ENCODE results near the gene DNMT3A.
"Not testable (repeated sequence)": the region's sequence is repeated elsewhere in the genome, so short reads cannot be mapped to it uniquely, and the experiment has no call there.

The DNMT3A gene

DNA sequence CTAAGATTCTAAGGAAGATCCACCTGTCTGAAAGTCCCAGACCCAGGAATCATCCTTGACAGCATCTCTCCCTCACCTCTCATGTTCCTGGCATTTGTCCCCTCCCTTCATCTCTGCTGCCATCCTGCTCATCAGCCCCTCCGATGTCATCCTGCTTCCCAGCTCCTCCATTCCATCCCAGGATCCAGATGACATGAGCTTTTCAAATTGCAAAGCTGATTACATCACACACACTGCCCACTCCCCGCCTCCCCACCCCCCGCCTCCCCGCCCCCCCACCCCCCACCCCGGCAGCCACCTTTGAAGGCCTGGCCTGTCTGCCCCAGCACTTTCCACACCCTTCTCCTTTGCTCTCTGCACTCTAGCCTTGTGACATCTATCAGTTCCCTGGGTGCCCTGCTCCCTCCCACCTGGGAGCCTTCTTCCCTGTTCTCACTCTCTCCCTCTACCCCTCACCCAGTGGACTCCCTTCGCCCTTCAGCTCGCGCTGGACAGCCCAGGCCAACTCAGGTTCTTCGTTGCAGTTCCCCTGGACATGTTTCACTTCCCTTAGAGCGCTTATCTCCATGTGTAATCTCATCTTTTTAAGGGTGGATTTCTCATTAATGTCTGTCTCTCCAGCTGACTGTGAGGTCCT is 61.6 kb downstream of the DNMT3A start:
- DNase-seq = no peak

DNA sequence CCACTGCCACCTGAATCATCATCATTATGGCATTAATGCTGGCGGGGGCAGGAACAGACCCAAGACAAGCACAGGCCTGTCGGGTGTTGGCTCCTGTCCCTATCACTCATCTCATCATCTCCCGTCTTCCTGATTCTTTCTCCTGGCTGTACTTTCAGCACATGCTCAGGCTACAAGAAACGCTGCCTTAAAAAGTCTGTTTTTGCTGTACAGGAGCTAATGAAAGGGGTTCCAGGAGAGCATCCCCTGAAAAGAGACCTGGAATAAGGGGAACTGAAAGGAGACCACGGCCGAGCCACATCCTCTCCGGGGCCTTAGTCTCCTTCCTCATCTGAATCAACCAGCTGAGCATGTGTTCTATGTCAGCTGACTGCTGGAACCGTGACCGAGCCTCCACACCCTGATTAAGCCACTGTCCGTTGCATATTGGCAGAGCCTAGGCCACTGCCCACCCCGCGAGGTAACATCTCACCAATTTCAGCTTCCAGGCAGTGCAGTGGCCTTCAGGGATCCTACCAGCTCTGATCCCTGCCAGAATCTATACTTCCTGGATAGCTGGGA is 62.6 kb downstream of the DNMT3A start:
- DNase-seq = peak; percentile 23 to 28

DNA sequence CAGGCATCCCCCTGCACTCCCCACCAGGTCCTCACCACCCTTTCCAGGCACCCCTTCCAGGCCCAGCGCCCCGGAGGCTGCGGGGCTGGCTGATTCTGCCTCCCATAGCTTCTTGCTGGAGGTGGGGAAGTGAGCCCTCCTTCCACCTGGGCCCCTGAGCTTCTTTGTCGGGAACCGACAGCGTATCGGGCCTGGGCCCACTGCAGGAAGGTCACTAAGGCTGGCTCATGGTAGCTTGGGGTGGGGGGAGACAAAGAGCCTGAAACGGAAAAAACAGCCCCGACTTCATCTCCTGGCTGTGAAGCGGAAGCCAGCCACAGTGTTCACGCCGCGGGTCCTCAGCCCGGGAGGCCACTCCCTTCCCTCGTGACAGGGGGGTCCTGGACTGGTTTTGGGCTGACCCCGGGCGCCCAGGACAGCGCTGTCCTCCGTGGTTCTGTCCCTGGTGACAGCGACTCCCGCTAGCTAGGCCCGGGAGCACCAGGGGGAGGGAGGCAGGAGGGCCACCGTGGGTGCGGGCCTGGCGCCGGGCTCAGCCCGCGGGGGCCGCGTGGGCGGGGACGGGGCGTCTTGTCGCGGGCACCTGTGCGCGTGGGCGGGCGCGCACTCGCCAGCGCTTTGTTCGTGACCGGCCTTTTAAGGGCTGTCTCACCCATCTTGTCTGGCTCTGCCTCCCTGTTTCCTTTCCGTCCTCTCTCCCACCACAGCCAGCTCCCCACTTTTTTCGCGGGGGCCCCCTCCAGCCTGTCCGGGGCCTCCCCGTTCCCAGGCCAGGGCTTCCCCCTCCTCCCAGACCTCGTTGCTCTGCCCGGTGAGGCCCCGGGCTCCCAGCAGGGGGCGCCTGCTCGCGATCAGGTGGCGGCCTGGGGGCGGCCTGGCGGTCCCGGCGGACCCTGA is 64.9 kb downstream of the DNMT3A start:
- no peak for DNase-seq

DNA sequence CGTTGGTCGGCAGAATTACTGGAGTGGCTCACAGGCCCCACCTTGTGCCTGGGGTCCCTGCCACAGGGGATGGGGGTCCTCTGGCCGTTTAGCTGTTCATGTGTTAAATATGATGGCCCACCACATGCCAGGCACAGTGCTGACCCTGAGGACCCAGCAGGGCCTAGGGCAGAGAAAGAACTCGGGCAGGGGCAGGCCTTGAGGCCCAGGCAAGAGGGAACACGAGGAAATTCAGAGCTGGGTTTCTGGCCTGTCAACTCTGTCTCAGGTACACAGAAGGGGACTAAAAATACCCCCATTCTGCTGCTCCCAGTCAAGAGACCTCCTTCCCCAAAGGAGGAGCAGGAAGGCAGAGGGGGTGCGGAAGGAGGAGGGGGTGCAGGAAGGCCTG is 66.2 kb downstream of the DNMT3A start:
- no peak for DNase-seq

DNA sequence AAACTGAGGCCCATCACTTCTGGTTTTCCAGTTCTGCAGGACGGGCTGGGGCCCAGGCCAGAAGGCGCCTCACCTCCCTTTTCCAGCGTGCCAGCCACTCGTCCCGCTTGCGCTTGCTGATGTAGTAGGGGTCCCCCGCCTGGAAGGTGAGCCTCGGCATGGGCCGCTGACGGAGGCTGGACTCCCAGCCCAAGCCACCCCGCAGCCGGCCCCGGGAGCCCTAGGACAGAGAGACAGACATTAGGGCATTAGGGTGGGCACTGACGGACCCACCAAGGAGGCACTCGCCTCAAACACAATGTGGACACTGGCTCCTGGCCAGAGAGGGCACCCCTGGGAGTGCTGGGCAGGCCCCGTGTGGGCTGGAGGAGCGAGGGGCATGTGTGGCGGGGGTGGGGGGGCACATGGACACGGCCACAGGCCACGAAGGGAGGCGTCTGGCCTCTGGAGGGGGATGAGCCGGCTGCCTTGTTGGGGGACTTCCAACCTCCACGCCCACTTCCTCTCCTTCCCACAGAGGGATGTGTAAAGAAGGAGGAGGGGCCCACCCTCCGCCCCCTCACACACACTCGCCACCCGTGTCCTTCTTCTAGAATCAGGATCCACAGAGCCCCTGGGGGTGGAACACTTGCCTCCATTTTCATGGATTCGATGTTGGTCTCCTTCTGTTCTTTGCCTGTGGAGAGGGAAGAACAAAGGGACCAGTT is 66.7 kb downstream of the DNMT3A start:
- DNase-seq = no peak

DNA sequence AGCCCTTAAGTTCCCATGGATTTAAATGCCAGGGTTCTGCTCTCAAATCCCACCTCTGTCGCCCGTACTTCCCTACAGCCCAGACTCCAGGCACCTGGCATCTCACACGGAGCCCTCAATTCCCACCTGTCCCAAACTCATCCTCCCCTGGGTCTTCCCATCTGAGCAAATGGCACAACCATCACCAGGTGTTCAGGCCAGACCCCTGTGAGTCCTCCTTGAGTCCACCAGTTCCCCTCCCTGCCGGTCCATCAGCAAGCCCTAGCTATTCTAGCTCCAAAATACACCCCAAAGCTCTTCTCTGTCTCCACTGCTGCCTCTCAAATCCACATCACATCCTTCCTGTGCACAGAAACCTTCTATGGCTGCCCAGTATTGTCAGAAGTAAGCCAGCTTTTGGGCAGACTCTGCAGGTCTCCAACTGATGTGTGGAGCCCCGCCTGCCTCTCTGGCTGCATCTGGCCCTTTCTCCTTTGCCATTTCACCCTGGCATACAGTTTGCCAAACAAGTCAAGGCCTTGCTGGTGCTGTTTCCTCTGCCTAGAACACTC is 67.7 kb downstream of the DNMT3A start:
- no peak for DNase-seq

DNA sequence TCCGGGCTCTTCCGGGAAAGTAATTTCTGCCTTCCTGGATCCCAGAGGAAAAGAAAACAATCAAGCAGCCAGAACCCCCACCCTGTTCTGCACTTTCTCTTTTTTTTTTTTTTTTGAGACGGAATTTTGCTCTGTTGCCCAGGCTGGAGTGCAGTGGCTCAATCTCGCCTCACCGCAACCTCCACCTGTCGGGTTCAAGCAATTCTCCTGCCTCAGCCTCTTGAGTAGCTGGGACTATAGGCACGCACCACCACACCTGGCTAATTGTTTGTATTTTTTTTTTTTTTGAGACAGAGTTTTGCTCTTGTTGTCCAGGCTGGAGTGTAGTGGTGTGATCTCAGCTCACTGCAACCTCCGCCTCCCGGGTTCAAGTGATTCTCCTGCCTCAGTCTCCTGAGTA is 69.0 kb downstream of the DNMT3A start:
- DNase-seq = not testable (repeated sequence)

DNA sequence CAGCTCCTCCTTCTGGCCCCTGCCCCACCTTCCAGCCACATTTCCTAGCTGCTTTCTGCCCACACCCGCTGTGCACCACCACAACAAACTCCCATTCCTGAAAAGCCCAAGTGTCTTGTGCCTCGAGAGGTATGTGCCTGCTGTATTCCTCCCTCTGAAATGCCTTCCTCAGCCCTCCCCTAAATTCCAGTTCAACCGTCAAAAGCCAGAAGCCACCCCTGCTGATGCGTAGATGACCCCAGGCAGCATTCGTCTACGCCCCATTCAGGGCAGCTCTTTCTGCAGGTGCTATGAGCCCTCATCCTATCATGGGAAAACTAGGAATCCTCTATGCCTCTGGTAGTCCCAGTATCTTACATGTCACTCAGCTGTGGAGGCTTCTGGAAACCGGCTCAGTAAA is 71.7 kb downstream of the DNMT3A start:
- DNase-seq = no peak

DNA sequence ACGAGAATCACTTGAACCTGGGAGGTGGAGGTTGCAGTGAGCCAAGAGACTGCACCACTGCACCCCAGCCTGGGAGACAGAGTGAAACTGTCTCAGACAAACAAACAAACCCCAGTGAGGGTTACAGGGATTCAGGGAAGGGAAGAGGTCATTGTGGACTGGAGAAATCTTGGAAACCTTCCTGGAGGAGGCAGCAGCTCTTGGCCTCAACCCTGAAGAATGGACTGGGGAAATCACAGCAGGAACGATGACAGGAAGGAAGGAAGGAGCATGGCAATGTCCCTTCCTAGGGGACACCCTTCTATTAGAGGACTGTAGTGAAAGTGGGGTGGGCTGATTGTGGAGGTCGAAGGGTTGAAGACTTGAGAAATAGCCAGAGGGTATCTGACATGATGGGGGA is 72.5 kb downstream of the DNMT3A start:
- no peak for DNase-seq

DNA sequence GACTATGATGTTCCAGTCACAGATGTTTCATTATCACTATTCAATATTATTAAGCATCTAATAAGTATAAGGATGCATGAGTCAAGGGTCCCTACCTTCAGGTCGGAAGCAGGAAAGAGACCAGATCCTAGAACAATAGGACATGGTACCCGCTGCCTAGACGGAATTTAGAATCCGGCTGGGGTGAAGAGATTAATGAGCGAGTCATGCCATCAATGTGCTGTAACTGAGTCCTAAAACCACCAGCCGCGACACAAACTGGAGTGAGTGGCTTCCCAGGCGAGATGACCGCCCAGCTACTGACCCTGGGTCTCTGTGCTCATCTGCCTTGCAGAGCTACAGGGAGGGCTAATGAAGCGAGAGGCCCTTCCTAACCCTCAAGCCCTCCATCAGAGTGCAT is 73.6 kb downstream of the DNMT3A start:
- DNase-seq = no peak

DNA sequence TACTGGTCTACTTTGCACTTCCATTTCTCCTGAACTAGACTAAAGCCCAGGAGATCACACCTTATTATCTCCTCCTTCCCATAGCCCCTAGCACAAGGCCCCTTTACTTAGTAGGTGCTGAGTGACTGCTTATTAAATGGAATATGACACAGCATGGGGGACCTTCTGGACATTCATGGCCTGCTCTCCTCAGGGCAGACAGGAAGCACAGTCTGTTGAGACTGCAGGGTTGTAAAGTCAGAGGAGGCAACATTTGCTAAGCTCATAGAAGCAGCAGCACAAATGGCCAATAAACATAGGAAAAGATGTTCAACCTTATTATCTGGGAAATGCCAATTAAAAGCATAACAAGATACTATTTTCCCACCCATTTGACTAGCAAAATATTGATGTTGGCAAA is 75.3 kb downstream of the DNMT3A start:
- no peak for DNase-seq

DNA sequence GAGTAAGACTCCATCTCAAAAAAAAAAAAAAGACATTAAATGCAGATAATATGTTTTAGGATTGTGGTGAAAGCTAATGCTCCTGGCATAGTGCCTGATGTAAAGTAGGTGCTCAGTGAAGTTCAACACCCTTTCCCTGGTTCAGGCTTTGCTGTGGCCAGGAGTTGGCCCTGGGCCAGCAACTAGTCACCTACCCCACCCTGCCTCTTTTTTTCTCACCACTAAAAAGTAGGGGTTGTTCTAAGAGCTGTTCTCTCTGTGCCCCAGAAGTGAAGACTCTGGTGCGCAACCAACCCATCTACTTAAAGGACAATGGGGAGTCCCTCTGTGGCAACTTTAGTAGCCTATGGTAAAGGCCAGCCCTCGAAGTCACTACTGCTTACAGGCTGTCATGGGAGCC is 75.9 kb downstream of the DNMT3A start:
- no peak for DNase-seq

DNA sequence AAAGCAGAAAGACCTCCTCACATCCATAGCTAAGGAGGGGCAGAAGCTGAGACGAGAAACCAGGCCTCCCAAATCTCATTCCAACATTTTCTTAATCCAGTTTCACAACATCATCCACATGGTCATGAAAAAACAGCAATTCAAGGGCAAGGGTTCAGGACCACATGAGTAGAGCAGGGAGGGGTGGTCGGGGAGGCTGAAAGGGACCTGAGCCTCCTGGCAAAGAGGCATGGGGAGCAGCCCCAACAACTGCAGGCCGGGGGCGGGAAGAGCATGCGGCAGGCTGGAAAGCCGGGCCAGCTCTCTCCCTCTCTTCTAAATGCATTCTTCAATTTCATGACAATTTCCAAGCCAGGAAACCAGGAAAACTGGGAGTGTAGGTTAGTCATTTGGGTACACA is 76.7 kb downstream of the DNMT3A start:
- no peak for DNase-seq

DNA sequence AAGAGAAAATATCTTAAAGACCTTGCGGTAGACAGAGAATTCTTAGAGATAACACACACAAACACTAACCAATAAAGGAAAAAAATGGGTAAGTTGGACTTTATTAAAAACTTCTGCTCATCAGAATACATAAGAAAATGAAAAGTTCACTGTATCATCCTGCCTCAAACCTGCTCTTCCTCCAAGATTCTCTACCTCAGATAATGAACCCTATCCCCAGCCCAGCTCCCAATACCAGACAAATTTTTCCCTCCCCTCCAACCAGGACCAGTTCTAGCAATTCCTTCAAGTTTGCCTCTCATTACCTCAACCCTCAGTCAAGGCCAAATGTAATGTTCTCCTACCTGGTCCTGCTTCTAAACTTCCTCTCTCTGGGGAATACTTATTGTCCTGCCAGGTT is 79.4 kb downstream of the DNMT3A start:
- no peak for DNase-seq

DNA sequence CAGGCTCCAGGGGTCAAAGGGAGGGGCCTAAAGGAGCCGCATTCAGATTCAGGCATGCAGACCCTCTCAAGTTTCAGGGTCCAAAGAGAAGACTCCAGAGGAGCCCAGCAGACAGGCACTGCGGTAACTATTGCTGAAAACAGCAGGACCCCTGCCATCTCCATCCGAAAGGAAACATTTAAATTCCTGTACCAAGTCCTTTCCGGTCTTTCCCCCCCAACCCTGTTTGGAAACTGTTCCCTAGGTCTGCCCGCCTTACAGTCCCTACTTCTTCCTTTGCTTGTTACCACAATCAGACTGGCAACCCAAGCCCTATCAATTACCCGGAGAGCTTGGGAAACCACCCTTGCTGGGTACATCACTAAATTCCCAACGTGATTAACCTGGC is 82.0 kb downstream of the DNMT3A start:
- DNase-seq = no peak

DNA sequence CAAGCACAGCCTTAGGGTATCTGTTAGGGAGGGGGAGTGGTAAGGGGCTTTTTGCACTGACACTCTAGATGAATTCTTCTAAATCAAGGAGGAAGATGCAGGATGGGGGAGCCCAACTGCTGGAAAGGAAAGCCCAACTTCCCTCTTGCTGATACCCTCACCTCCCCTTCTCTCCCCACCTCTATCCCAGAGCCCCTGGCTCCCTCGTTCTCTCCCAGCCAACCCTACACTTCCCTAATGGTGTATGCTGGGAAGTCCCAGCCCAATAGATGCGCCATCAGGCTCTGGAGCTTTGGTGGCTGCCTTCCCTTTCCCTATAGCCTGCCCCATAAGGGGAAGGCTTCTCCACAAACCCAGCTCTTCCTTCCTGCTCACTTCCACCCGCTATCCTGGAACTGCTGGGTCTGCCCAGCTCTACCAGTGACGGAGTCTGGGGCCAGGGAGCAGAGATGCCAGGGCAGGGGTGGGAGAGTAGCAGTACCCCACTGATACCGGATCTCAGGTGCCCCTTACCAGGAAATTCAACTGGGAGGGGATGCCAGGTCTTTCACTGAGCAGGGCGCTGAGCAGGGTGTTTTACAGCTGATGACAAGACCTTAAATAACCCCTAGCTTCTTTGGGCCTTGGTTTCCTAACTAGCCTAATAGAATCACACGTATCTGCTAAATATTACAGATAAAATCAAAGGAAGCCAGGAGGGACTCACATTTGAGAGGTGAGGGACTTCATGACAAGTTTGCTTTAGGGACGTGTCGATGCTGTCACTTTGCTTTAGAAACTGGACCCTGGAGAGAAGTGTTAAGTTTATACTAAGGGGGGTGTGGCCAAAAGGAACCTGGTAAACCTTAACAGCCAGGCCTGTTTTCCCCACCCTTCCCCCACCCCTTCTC is 82.6 kb downstream of the DNMT3A start:
- DNase-seq = no peak

DNA sequence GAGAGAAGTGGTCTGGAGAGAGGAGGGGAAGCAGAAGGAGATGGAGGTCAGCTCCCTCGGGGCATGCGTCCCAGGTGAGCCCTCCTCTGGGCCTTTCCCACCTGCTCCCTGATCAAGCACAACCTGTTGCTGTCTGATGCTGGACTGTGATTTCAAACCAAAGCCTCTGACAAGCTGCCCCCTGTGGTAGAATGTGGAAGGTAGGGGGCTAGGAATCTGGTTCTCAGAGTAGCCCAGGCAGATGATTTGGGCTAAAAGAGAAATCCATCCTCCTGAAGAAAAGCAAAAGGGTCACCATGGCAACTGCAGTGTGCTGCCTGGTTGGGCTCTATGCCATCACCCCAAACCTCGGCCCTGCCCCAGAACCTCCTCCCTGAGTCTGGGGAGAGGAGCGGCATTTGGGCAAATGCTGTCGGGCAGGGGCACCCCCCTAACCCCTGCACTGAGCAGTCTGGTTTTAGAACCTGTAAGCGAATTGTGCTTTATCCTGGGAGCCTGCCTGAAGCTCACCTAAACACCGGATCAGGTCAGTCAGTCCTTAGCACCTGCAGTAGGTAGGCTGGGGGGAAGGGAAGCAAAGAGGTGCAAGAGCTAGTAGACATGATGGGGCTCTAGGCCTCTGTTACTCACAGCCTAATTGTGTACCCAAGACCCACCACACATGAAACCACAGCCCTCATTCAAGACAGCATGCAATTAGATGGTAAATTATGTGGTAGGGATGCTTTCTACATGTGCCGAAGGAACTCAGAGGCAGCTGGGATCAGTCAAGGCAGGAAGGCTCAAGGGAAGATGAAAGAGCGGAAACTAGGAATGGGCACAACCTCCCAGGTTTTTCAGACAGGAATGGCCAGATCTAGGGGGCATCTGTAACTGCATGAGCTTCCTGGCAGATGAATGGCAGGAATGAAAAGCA is 83.5 kb downstream of the DNMT3A start:
- DNase-seq = no peak

DNA sequence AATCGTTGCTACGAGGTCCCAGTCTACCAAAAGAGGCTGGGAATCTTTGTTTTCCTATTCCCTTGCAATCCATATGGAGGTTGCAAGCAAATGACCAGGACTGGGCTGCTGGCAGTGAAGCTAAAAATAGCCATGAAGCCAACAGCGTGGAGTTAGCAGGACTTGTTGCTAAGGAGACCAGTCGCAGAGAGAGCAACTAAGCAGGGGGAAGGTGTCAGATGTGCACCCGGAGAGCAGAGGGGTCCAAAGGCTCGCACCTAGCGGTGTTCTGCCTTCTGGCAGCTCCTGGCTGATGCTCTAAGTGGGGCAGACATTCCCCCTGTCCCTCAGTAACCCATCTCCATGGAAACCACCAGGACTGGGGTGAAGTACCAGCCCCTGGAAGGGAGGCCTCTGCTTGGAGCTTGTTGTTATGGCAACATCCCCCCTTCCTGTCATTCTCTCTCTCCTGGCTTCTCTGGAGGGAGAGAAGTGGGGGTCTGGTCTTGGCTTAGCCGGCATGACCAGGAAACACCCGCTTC is 84.6 kb downstream of the DNMT3A start:
- DNase-seq = no peak

DNA sequence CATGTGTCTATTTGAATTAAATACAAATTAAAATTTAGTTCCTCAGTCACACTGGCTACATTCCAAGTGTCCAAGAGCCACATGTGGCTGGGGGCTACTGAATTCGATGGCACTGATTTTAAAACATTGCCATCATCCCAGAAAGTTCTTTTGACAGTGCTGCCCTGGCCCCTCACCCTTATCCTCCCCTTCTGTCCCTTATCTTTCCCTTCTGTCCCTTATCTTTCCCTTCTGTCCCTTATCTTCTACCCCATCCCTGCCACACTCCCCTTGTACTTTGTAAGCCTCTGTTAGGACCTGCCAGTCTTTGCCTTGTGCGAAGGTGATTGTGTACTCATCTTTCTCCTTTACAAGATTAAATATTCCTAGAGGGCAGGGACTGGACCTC is 85.2 kb downstream of the DNMT3A start:
- DNase-seq = no peak

DNA sequence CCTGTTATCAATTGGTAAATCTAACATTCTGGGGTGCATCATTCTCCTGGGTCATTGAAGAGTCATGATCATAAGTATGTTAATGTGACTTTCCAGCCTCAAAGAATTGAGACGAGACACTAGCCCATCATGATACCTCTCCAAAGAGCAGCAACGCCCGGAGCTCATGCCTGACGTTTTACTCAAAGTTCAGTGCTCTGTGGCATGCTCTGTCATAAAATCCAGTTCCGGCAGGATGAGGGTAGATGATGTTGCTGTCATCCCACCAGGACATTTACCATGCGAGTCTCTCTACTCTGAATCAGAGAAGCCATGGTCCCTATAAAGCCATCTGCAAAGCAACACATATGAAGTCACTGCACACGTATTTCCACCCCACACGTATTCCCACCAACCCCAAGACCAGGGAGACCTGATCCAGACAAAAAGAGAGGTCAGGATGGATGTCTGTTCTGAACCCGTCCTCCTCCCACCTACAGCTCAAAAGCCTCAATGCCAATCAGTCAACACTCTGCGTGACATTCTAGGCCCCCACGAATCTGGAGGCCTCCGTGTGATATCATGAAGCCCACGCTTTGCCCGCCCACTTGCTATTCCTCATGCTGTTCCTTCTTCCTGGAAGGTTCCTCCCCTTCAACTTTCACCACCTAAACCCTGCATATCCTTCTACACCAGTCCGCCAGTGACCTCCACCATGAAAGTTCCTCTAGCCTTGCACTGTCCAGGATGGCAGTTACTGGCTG is 85.8 kb downstream of the DNMT3A start:
- DNase-seq = no peak

Data from NCI-H446 (cell line).